K562 (cell line): Measurements from ENCODE around the gene LRRK1. TPM values are rescaled to one million over a fixed set of nuclear protein-coding genes. Genes with fewer than 3 reads are reported as not detected.
A peak's percentile ranks its signal among the peaks of the same experiment; 100 is the strongest.

ENCODE experiments used
- DIDO1 ChIP-seq: fragments of 450-650 bp; IDR thresholded peaks from 2 replicates; pipeline ENCODE4 v1.6.1; 2016; ENCODE audit warnings: low read depth, missing biosample characterization, missing genetic modification characterization
- GABPB2 ChIP-seq: fragments of 250-450 bp; sonication (Bioruptor Pico); conservative IDR thresholded peaks from 2 replicates; pipeline ENCODE4 v1.5.1; 2021; ENCODE audit warnings: mild to moderate bottlenecking
- HDAC3 ChIP-seq: fragments of 450-650 bp; IDR thresholded peaks from 2 replicates; pipeline ENCODE4 v1.6.1; 2018; ENCODE audit warnings: borderline replicate concordance, mild to moderate bottlenecking, moderate library complexity; ENCODE audit not compliant: partially characterized antibody
- MEIS2 ChIP-seq: fragments of 450-650 bp; IDR thresholded peaks from 2 replicates; pipeline ENCODE4 v1.6.1; 2014; ENCODE audit warnings: mild to moderate bottlenecking; ENCODE audit not compliant: partially characterized antibody
- MIER1 ChIP-seq: fragments of 450-650 bp; IDR thresholded peaks from 2 replicates; pipeline ENCODE4 v1.6.1; 2016; ENCODE audit warnings: antibody characterized with exemption, mild to moderate bottlenecking, low read depth
- NELFE ChIP-seq: IDR thresholded peaks from 2 replicates; pipeline ENCODE4 v1.6.1; 2011; ENCODE audit warnings: mild to moderate bottlenecking; ENCODE audit not compliant: insufficient read depth, insufficient read length
- PHF20 ChIP-seq: fragments of 450-650 bp; IDR thresholded peaks from 2 replicates; pipeline ENCODE4 v1.6.1; 2018; ENCODE audit not compliant: partially characterized antibody
- RBFOX2 ChIP-seq: fragments of 200-400 bp; formaldehyde crosslinking; IDR thresholded peaks from 2 replicates; pipeline ENCODE4 v1.6.1; 2017; ENCODE audit warnings: low read depth, mild to moderate bottlenecking, low read length, moderate library complexity
- RBM22 ChIP-seq: fragments of 200-400 bp; formaldehyde crosslinking; IDR thresholded peaks from 2 replicates; pipeline ENCODE4 v1.6.1; 2018; ENCODE audit warnings: low read length, low read depth; ENCODE audit not compliant: poor library complexity, severe bottlenecking
- YBX1 ChIP-seq: fragments of 450-650 bp; IDR thresholded peaks from 2 replicates; pipeline ENCODE4 v1.7.1; 2016; ENCODE audit warnings: mild to moderate bottlenecking
- ZFX ChIP-seq: sonication (generic); formaldehyde crosslinking; IDR thresholded peaks from 2 replicates; pipeline ENCODE4 v1.8.0; 2022; ENCODE audit warnings: mild to moderate bottlenecking, missing genetic modification reagents, moderate library complexity
- polyA plus RNA-seq, 8 experiments: library from polyadenylated mRNA; depleted of rRNA in 4 of 8; stranded (reverse) in 5 of 8; unstranded in 3 of 8; fragments of >200 nt; fragmentation: Nextera tagmentation in 2 of 8; fragmentation: Illumina TruSeq in 1 of 8; extraction: Ambion mirVana in 2 of 8; extraction: Trizol in 1 of 8; gene quantifications; 2 replicates each; pipeline versions ENCODE4 v1.2.1 to v1.2.3, GENCODE V29; 2011 to 2014; ENCODE audit warnings: inconsistent platforms in 1 of 8, missing spikeins in 1 of 8
- total RNA-seq, 7 experiments: library from RNA; depleted of rRNA in 6 of 7; stranded (reverse); fragments of >200 nt in 6 of 7; fragmentation: Illumina TruSeq in 2 of 7; extraction: Trizol in 2 of 7; gene quantifications; 2 replicates each; pipeline versions ENCODE4 v1.2.1 to v1.2.3, GENCODE V29; 2011 to 2021; ENCODE audit warnings: low replicate concordance in 1 of 7
- TF ChIP-seq, protein P1 (sequence below): sonication (generic); formaldehyde crosslinking; IDR thresholded peaks from 2 replicates; pipeline ENCODE4 v1.8.1; 2023; ENCODE audit warnings: mild to moderate bottlenecking, missing genetic modification reagents, moderate library complexity
- TF ChIP-seq, protein P2 (sequence below): fragments of 450-650 bp; IDR thresholded peaks from 2 replicates; pipeline ENCODE4 v1.6.1; 2016
- TF ChIP-seq, protein P3 (sequence below), 3 experiments: fragments of 200-800 bp in 1 of 3; sonication (Bioruptor generic) in 1 of 3; sonication (generic) in 1 of 3; formaldehyde crosslinking in 1 of 3; IDR thresholded peaks; 2 replicates each; pipeline versions ENCODE4 v1.6.1 to v1.8.0; 2016 to 2022; ENCODE audit warnings: mild to moderate bottlenecking in 2 of 3, missing compliant biosample characterization in 2 of 3, missing genetic modification characterization in 2 of 3, missing genetic modification reagents in 1 of 3
- TF ChIP-seq, protein P4 (sequence below), 2 experiments: fragments of 450-650 bp; IDR thresholded peaks; 2 replicates each; pipeline ENCODE4 v1.6.1; 2018; ENCODE audit warnings: mild to moderate bottlenecking in 2 of 2, low read depth in 1 of 2; ENCODE audit not compliant: partially characterized antibody in 2 of 2
- TF ChIP-seq, protein P5 (sequence below): fragments of 250-450 bp; sonication (Bioruptor Pico); IDR thresholded peaks from 2 replicates; pipeline ENCODE4 v1.6.1; 2021; ENCODE audit warnings: mild to moderate bottlenecking
- TF ChIP-seq, protein P6 (sequence below), 2 experiments: IDR thresholded peaks; 2 replicates each; pipeline ENCODE4 v1.6.1; 2011; ENCODE audit warnings: borderline replicate concordance in 1 of 2, control low read depth in 1 of 2, low read depth in 1 of 2, low read length in 1 of 2, mild to moderate bottlenecking in 1 of 2, mixed read lengths in 1 of 2, moderate library complexity in 1 of 2; ENCODE audit not compliant: insufficient read depth in 1 of 2, insufficient read length in 1 of 2, poor library complexity in 1 of 2, severe bottlenecking in 1 of 2; ENCODE audit errors: extremely low read depth in 1 of 2

The LRRK1 gene
- total and polyA plus RNA-seq, 9 of the 15 experiments (the other 6 are each of a cell fraction or from before 2014, with no cell fraction given): 0.01 to 1.5 (median 0.11) TPM

DNA sequence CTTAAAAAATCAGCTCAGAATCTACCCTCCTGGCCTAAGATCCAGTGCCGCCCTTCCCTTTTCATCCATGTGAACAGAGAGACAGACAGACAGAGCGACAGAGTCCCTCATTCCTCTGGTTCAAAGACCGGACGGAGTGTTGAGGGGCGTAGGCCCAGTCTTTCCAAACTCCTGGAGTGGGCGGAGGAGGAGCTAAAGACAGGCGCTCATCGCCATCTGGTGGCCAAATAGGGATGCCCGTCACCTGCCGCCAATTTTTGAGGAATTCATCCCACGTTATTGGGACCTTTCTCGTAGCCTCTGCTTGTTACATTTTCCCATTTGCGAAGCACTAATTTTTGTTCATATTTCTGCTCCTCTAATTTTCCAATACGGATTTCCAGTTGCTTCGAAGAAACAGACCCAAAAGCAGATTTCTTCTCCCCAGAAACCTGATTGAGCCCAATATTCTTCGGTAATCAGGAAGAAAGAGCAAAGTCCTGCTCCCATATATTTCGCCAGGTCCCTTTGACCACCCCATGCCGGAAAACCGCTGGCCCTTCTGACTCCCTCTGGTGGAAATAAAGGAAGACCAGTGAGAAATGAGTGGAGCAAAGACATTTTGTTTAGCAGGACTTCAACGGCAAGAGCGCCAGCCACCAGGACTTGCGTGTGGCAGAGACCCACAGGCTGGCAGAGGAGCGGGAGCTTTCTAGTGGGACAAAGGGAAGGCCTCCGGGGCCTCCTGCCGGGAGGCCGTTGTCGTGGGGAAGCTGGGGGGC, 88.0 kb downstream of the LRRK1 start (continued):
- TF ChIP-seq, protein P1, sequence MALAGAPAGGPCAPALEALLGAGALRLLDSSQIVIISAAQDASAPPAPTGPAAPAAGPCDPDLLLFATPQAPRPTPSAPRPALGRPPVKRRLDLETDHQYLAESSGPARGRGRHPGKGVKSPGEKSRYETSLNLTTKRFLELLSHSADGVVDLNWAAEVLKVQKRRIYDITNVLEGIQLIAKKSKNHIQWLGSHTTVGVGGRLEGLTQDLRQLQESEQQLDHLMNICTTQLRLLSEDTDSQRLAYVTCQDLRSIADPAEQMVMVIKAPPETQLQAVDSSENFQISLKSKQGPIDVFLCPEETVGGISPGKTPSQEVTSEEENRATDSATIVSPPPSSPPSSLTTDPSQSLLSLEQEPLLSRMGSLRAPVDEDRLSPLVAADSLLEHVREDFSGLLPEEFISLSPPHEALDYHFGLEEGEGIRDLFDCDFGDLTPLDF (CRISPR knock-in tag): no peak
- TF ChIP-seq, protein P2, sequence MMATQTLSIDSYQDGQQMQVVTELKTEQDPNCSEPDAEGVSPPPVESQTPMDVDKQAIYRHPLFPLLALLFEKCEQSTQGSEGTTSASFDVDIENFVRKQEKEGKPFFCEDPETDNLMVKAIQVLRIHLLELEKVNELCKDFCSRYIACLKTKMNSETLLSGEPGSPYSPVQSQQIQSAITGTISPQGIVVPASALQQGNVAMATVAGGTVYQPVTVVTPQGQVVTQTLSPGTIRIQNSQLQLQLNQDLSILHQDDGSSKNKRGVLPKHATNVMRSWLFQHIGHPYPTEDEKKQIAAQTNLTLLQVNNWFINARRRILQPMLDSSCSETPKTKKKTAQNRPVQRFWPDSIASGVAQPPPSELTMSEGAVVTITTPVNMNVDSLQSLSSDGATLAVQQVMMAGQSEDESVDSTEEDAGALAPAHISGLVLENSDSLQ: peak; percentile 34; the same call in 1 of the 2 replicates
- no peak for TF ChIP-seq RBM22
- no peak for TF ChIP-seq GABPB2 (CRISPR knock-in tag)
- TF ChIP-seq, protein P3, sequence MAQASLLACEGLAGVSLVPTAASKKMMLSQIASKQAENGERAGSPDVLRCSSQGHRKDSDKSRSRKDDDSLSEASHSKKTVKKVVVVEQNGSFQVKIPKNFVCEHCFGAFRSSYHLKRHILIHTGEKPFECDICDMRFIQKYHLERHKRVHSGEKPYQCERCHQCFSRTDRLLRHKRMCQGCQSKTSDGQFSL (CRISPR knock-in tag; IDR thresholded peaks at IDR 0.05): no peak
- TF ChIP-seq, protein P3 (tag; IDR thresholded peaks at IDR 0.05): no peak
- TF ChIP-seq HDAC3: peak; percentile 21
- TF ChIP-seq, protein P4, sequence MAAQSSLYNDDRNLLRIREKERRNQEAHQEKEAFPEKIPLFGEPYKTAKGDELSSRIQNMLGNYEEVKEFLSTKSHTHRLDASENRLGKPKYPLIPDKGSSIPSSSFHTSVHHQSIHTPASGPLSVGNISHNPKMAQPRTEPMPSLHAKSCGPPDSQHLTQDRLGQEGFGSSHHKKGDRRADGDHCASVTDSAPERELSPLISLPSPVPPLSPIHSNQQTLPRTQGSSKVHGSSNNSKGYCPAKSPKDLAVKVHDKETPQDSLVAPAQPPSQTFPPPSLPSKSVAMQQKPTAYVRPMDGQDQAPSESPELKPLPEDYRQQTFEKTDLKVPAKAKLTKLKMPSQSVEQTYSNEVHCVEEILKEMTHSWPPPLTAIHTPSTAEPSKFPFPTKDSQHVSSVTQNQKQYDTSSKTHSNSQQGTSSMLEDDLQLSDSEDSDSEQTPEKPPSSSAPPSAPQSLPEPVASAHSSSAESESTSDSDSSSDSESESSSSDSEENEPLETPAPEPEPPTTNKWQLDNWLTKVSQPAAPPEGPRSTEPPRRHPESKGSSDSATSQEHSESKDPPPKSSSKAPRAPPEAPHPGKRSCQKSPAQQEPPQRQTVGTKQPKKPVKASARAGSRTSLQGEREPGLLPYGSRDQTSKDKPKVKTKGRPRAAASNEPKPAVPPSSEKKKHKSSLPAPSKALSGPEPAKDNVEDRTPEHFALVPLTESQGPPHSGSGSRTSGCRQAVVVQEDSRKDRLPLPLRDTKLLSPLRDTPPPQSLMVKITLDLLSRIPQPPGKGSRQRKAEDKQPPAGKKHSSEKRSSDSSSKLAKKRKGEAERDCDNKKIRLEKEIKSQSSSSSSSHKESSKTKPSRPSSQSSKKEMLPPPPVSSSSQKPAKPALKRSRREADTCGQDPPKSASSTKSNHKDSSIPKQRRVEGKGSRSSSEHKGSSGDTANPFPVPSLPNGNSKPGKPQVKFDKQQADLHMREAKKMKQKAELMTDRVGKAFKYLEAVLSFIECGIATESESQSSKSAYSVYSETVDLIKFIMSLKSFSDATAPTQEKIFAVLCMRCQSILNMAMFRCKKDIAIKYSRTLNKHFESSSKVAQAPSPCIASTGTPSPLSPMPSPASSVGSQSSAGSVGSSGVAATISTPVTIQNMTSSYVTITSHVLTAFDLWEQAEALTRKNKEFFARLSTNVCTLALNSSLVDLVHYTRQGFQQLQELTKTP (IDR thresholded peaks at IDR 0.05; ENCODE audit: low read depth in 1 of 2, partially characterized antibody in 2 of 2): no peak
- TF ChIP-seq DIDO1: no peak
- peak; percentile 17; the same call in 1 of the 2 replicates for TF ChIP-seq ZFX (CRISPR knock-in tag)
- no peak for TF ChIP-seq MIER1
- TF ChIP-seq, protein P5, sequence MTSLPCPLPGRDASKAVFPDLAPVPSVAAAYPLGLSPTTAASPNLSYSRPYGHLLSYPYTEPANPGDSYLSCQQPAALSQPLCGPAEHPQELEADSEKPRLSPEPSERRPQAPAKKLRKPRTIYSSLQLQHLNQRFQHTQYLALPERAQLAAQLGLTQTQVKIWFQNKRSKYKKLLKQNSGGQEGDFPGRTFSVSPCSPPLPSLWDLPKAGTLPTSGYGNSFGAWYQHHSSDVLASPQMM: no peak
- TF ChIP-seq MEIS2: peak; percentile 4
- no peak for TF ChIP-seq NELFE
- TF ChIP-seq, protein P6, sequence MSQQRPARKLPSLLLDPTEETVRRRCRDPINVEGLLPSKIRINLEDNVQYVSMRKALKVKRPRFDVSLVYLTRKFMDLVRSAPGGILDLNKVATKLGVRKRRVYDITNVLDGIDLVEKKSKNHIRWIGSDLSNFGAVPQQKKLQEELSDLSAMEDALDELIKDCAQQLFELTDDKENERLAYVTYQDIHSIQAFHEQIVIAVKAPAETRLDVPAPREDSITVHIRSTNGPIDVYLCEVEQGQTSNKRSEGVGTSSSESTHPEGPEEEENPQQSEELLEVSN (IDR thresholded peaks at IDR 0.05; ENCODE audit: borderline replicate concordance in 1 of 2, extremely low read depth in 1 of 2, insufficient read depth in 1 of 2, insufficient read length in 1 of 2, low read depth in 1 of 2, low read length in 1 of 2, poor library complexity in 1 of 2, severe bottlenecking in 1 of 2): peak; percentile 35 to 67
- no peak for TF ChIP-seq YBX1
- no peak for TF ChIP-seq RBFOX2
- TF ChIP-seq PHF20: no peak
